Measurements from ENCODE around the gene PRSS56.

Gene PRSS56

GRCh38 chr2:232543928-232544631 lies 23.9 kb downstream of the PRSS56 start:
- no peak overlapping the region for H3K4me3 ChIP-seq (ENCODE audit: low read depth, low read length)
- no peak for TF ChIP-seq CTCF (IDR thresholded peaks at IDR 0.05; ENCODE audit: low read depth, low read length, missing control alignments)

GRCh38 chr2:232544674-232545073 lies 24.5 kb downstream of the PRSS56 start:
- no peak for TF ChIP-seq CTCF (IDR thresholded peaks at IDR 0.05; ENCODE audit: low read depth, low read length, missing control alignments)
- no peak overlapping the region for H3K4me3 ChIP-seq (ENCODE audit: low read depth, low read length)
- DNase-seq (ENCODE audit: low read depth) = no peak

More at GRCh38 chr2:232543928-232544631, 23.9 kb downstream of the PRSS56 start:
- no peak for DNase-seq (ENCODE audit: low read depth)

- TF ChIP-seq CTCF (IDR thresholded peaks at IDR 0.05; ENCODE audit: low read depth, low read length, missing control alignments) = no peak
- no peak overlapping the region for H3K4me3 ChIP-seq (ENCODE audit: low read depth, low read length)
- no peak for DNase-seq (ENCODE audit: low read depth)
Observed at GRCh38 chr2:232545511-232546375, 25.6 kb downstream of the PRSS56 start.

- TF ChIP-seq CTCF (IDR thresholded peaks at IDR 0.05; ENCODE audit: low read depth, low read length, missing control alignments) = no peak
- DNase-seq (ENCODE audit: low read depth) = no peak
- no peak overlapping the region for H3K4me3 ChIP-seq (ENCODE audit: low read depth, low read length)
Observed at GRCh38 chr2:232547991-232548390, 27.8 kb downstream of the PRSS56 start.

GRCh38 chr2:232549655-232550353 lies 29.6 kb downstream of the PRSS56 start:
- no peak for TF ChIP-seq CTCF (IDR thresholded peaks at IDR 0.05; ENCODE audit: low read depth, low read length, missing control alignments)
- no peak for DNase-seq (ENCODE audit: low read depth)
- peak overlapping the region; percentile 91 for H3K4me3 ChIP-seq (ENCODE audit: low read depth, low read length)

- TF ChIP-seq CTCF (IDR thresholded peaks at IDR 0.05; ENCODE audit: low read depth, low read length, missing control alignments) = peak; percentile 19
- peak; percentile 74 for DNase-seq (ENCODE audit: low read depth)
- peak within 1 kb of the TSS; percentile 91 for H3K4me3 ChIP-seq (ENCODE audit: low read depth, low read length)
Observed at GRCh38 chr2:232550354-232551249, 30.4 kb downstream of the PRSS56 start, which contains the start of the genes EIF4E2 and TIGD1. TSS of gene EIF4E2 (plus strand) at chr2:232550689. CDS start at chr2:232550725, 36 bp downstream. TSS of gene TIGD1 (minus strand) at chr2:232550557. CDS start at chr2:232549882, 675 bp downstream.

Measured in GM12864 (cell line).